Endothelial cell of umbilical vein (primary cell): ENCODE measurements around the gene MYO9A. TPM values are rescaled to one million over a fixed set of nuclear protein-coding genes. Genes with fewer than 3 reads are reported as not detected.

Source experiments
- BruUV-seq: library from RNA; stranded (reverse); fragments of 400-500 nt; replicated peaks from 2 replicates; lab custom pipeline; 2021; lab: Mats Ljungman, UMichigan
- CTCF ChIA-PET: fragments of 300-600, 350-600 bp; sonication (Branson Sonifier 250); formaldehyde crosslinking; loops from one replicate; lab custom pipeline; 2021; ENCODE audit warnings: antibody characterized with exemption, inconsistent platforms; lab: Charles Lee
- POLR2A ChIA-PET: fragments of 300-600, 350-600 bp; sonication (Branson Sonifier 250); formaldehyde crosslinking; loops from one replicate; lab custom pipeline; 2021; ENCODE audit warnings: antibody characterized with exemption, inconsistent platforms; lab: Charles Lee
- DNase-seq: peaks from one replicate; pipeline ENCODE4 v3.0.0-alpha.2; 2011; ENCODE audit warnings: low read depth, low spot score
- FAIRE-seq: peaks from 2 replicates; lab custom pipeline; 2011; peaks lifted over from hg19 to GRCh38; lab: Jason Lieb, UNC
- H2AFZ ChIP-seq: 2 replicates; pipeline ENCODE4 v1.6.0; 2012; ENCODE audit warnings: low read depth, low read length, control low read depth, inconsistent platforms
- H3K27ac ChIP-seq: 2 replicates; pipeline ENCODE4 v1.5.1; 2011; ENCODE audit warnings: low read depth, mild to moderate bottlenecking, control low read depth, low read length, moderate library complexity; ENCODE audit not compliant: insufficient read depth
- H3K27me3 ChIP-seq, 2 experiments: 2 replicates each; pipeline versions ENCODE4 v1.6.0 to v1.6.1; 2011; ENCODE audit warnings: low read length in 2 of 2, mixed read lengths in 1 of 2; ENCODE audit not compliant: control insufficient read depth in 2 of 2, insufficient read depth in 2 of 2
- H3K36me3 ChIP-seq, 2 experiments: 2 replicates in 1 of 2; 3 replicates in 1 of 2; pipeline ENCODE4 v1.5.1; 2011; ENCODE audit warnings: low read length in 2 of 2, mild to moderate bottlenecking in 1 of 2, moderate library complexity in 1 of 2; ENCODE audit not compliant: control insufficient read depth in 2 of 2, insufficient read depth in 2 of 2; ENCODE audit errors: extremely low read depth in 1 of 2
- H3K4me1 ChIP-seq: 3 replicates; pipeline ENCODE4 v1.5.1; 2011; ENCODE audit warnings: mild to moderate bottlenecking, low read length; ENCODE audit not compliant: control insufficient read depth, insufficient read depth; ENCODE audit errors: extremely low read depth
- H3K4me2 ChIP-seq: 2 replicates; pipeline ENCODE4 v1.6.1; 2011; ENCODE audit warnings: low read length, control low read depth, mixed read lengths; ENCODE audit not compliant: insufficient read depth
- H3K4me3 ChIP-seq, 3 experiments: fragments of 200-600 bp in 1 of 3; sonication (generic), shearing (Covaris generic) in 1 of 3; replicated peaks in 1 of 3; 2 replicates each; pipeline ENCODE4 v1.5.1; 2011 to 2016; ENCODE audit warnings: control low read depth in 3 of 3, low read length in 3 of 3, mild to moderate bottlenecking in 2 of 3, inconsistent platforms in 1 of 3, low read depth in 1 of 3, moderate library complexity in 1 of 3; ENCODE audit not compliant: insufficient read depth in 1 of 3
- H3K79me2 ChIP-seq: 2 replicates; pipeline ENCODE4 v1.6.0; 2012; ENCODE audit warnings: low read length, inconsistent platforms; ENCODE audit not compliant: control insufficient read depth, insufficient read depth
- H3K9ac ChIP-seq: replicated peaks from 2 replicates; pipeline ENCODE3; 2011; ENCODE audit warnings: low read length, control low read depth; ENCODE audit not compliant: insufficient read depth; ENCODE audit errors: extremely low read depth
- H3K9me1 ChIP-seq: replicated peaks from 3 replicates; pipeline ENCODE4 v1.6.0; 2011; ENCODE audit warnings: mild to moderate bottlenecking, low read length; ENCODE audit not compliant: control insufficient read depth, insufficient read depth; ENCODE audit errors: extremely low read depth
- H3K9me3 ChIP-seq: replicated peaks from 2 replicates; pipeline ENCODE4 v1.5.1; 2012; ENCODE audit warnings: low read length, inconsistent platforms; ENCODE audit not compliant: control insufficient read depth, insufficient read depth
- H4K20me1 ChIP-seq: replicated peaks from 2 replicates; pipeline ENCODE3; 2011; ENCODE audit warnings: mild to moderate bottlenecking, low read length; ENCODE audit not compliant: control insufficient read depth, insufficient read depth; ENCODE audit errors: extremely low read depth
- CTCF ChIP-seq, 2 donors: IDR thresholded peaks; 1 replicate in 1 of 2; 2 replicates in 1 of 2; pipeline ENCODE4 v1.5.1; 2011; ENCODE audit warnings: low read length in 2 of 2, mild to moderate bottlenecking in 2 of 2, moderate library complexity in 2 of 2, control low read depth in 1 of 2, inconsistent platforms in 1 of 2, low read depth in 1 of 2; ENCODE audit not compliant: insufficient read depth in 1 of 2; ENCODE audit errors: extremely low read depth in 1 of 2
- EZH2 ChIP-seq: IDR thresholded peaks from 2 replicates; pipeline ENCODE4 v1.6.1; 2012; ENCODE audit warnings: borderline replicate concordance, low read depth, mild to moderate bottlenecking, moderate library complexity, low read length, inconsistent platforms; ENCODE audit not compliant: severe bottlenecking
- FOS ChIP-seq: IDR thresholded peaks from 2 replicates; pipeline ENCODE4 v1.6.1; 2011; ENCODE audit warnings: mild to moderate bottlenecking, low read length, moderate library complexity, borderline replicate concordance; ENCODE audit not compliant: insufficient read depth
- GATA2 ChIP-seq: IDR thresholded peaks from 2 replicates; pipeline ENCODE4 v1.7.0; 2011; ENCODE audit warnings: low read depth, mild to moderate bottlenecking, moderate library complexity, mixed read lengths, low read length; ENCODE audit not compliant: insufficient read length, insufficient read depth
- JUN ChIP-seq: IDR thresholded peaks from 2 replicates; pipeline ENCODE4 v1.6.1; 2011; ENCODE audit warnings: borderline replicate concordance, low read depth; ENCODE audit not compliant: insufficient read length, insufficient read depth
- MYC ChIP-seq: IDR thresholded peaks from one replicate; pipeline ENCODE4 v1.6.1; 2011; ENCODE audit warnings: mild to moderate bottlenecking, low read depth, low read length
- POLR2A ChIP-seq: IDR thresholded peaks from 2 replicates; pipeline ENCODE4 v1.6.1; 2012; ENCODE audit warnings: low read depth, mild to moderate bottlenecking, control low read depth, low read length
- POLR2AphosphoS5 ChIP-seq: IDR thresholded peaks from 2 replicates; pipeline ENCODE4 v1.6.1; 2012; ENCODE audit warnings: low read depth, mild to moderate bottlenecking, control low read depth, low read length, moderate library complexity; ENCODE audit not compliant: insufficient read depth
- dilution Hi-C: fragments of 300-500 bp; cut with MboI; formaldehyde crosslinking; loops from one replicate; pipeline ENCODE4 v1.15.0; 2019; ENCODE audit warnings: low sequenced_read_pairs; ENCODE audit not compliant: extremely low pct_ligation_motif_present
- intact Hi-C: fragments of 100-400 bp; cut with micrococcal nuclease; formaldehyde crosslinking; loops from one replicate; pipeline ENCODE4 v1.10.0; 2022
- polyA plus RNA-seq, 4 experiments: library from polyadenylated mRNA; depleted of rRNA in 3 of 4; stranded (reverse) in 3 of 4; unstranded in 1 of 4; fragments of >200 nt; gene quantifications; 2 replicates each; pipeline versions ENCODE4 v1.2.1 to v1.2.3, GENCODE V29; 2011 to 2012; ENCODE audit warnings: missing spikeins in 1 of 4
- total RNA-seq: library from RNA; stranded (reverse); gene quantifications from 2 replicates; pipeline ENCODE4 v1.2.3, GENCODE V29; 2021
- TF ChIP-seq, protein P1 (sequence below): IDR thresholded peaks from 2 replicates; pipeline ENCODE4 v1.6.1; 2011; ENCODE audit not compliant: insufficient read depth, insufficient read length

Gene MYO9A
- total and polyA plus RNA-seq, 2 donors (not counting 3 experiments of a cell fraction or from before 2014, with no cell fraction given), result 6.4 to 30.3 TPM

- Histone ChIP-seq H2AFZ (no peak overlapping the region), H3K9me3 (no peaks in the 10 kb centered on the region), H3K9me1 (no peaks in the 10 kb centered on the region), H3K27ac (no peak overlapping the region), H3K79me2 (no peaks in the 10 kb centered on the region), H3K4me2 (no peak overlapping the region), H3K27me3 (no peaks in the 10 kb centered on the region), H4K20me1 (no peaks in the 10 kb centered on the region), H3K4me1 (no peaks in the 10 kb centered on the region), H3K4me3 (no peak overlapping the region), H3K9ac (no peak overlapping the region), H3K36me3 (no peaks in the 10 kb centered on the region)
- no peak for TF ChIP-seq POLR2A
- no peak for TF ChIP-seq CTCF (IDR thresholded peaks at IDR 0.05; ENCODE audit: extremely low read depth in 1 of 2, insufficient read depth in 1 of 2, low read depth in 1 of 2, low read length in 2 of 2)
- no TSS peak for BruUV-seq
- CTCF ChIA-PET, result no interaction called here
- intact Hi-C loops, result no loop called here
- FAIRE-seq (peak; percentile 42), DNase-seq (no peak)
- dilution Hi-C loops, result no loop called here
- POLR2A ChIA-PET, result no interaction called here
Measured at GRCh38 chr15:72096796-72097195, 21.2 kb downstream of the MYO9A start.

GRCh38 chr15:72092691-72093090 lies 25.3 kb downstream of the MYO9A start:
- no peaks in the 10 kb centered on the region for H3K9me3 ChIP-seq
- TF ChIP-seq CTCF (IDR thresholded peaks at IDR 0.05; ENCODE audit: extremely low read depth in 1 of 2, insufficient read depth in 1 of 2, low read depth in 1 of 2, low read length in 2 of 2) (no peak), JUN (no peak), FOS (no peak), POLR2A (no peak), GATA2 (no peak), EZH2 (no peak), POLR2AphosphoS5 (no peak), MYC (no peak)
- TF ChIP-seq, protein P1, sequence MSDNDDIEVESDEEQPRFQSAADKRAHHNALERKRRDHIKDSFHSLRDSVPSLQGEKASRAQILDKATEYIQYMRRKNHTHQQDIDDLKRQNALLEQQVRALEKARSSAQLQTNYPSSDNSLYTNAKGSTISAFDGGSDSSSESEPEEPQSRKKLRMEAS, result no peak
- CTCF ChIA-PET, result interaction anchor here (1.0 to 1.3 kb wide), 5 partner anchors 15 to 64 kb away, joined by 3 to 4 read pairs (median 3); no protein-coding TSS in a partner anchor
- no peaks in the 10 kb centered on the region for H3K79me2 ChIP-seq
- H3K36me3 ChIP-seq, result no peaks in the 10 kb centered on the region
- no peak overlapping the region for H2AFZ ChIP-seq
- no peaks in the 10 kb centered on the region for H4K20me1 ChIP-seq
- no peak overlapping the region for H3K4me2 ChIP-seq
- H3K9ac ChIP-seq, result no peak overlapping the region
- no peak overlapping the region for H3K4me3 ChIP-seq
- FAIRE-seq, result no peak
- no peak for DNase-seq
- no peak overlapping the region for H3K27ac ChIP-seq
- BruUV-seq, result no TSS peak
- dilution Hi-C loops (no loop called here), intact Hi-C loops (no loop called here)
- H3K4me1 ChIP-seq, result no peaks in the 10 kb centered on the region
- H3K27me3 ChIP-seq, result no peaks in the 10 kb centered on the region
- POLR2A ChIA-PET, result no interaction called here
- H3K9me1 ChIP-seq, result no peaks in the 10 kb centered on the region
